Osteocyte (in vitro differentiated cells): ENCODE data around the gene SLC18A3. TPM values are rescaled to one million over a fixed set of nuclear protein-coding genes. Genes with fewer than 3 reads are reported as not detected.
A peak's percentile ranks its signal among the peaks of the same experiment; 100 is the strongest.

Experiments
- DNase-seq: peaks from one replicate; pipeline ENCODE4 v3.0.0; 2021; ENCODE audit warnings: mixed read lengths; ENCODE audit not compliant: unreplicated experiment; ENCODE audit errors: extremely low spot score
- H3K27ac Mint-ChIP-seq: one replicate; pipeline ENCODE4 v1.8.0; 2021; ENCODE audit warnings: mild to moderate bottlenecking, mixed read lengths; ENCODE audit not compliant: unreplicated experiment
- H3K27me3 Mint-ChIP-seq: one replicate; pipeline ENCODE4 v1.8.0; 2021; ENCODE audit warnings: mixed read lengths; ENCODE audit not compliant: unreplicated experiment
- H3K36me3 Mint-ChIP-seq: one replicate; pipeline ENCODE4 v1.8.0; 2021; ENCODE audit warnings: mixed read lengths; ENCODE audit not compliant: unreplicated experiment
- H3K4me1 Mint-ChIP-seq: one replicate; pipeline ENCODE4 v1.8.0; 2021; ENCODE audit warnings: mixed read lengths; ENCODE audit not compliant: unreplicated experiment
- H3K4me3 Mint-ChIP-seq: one replicate; pipeline ENCODE4 v1.8.0; 2021; ENCODE audit warnings: mild to moderate bottlenecking, moderate library complexity, mixed read lengths; ENCODE audit not compliant: unreplicated experiment
- H3K9me3 Mint-ChIP-seq: one replicate; pipeline ENCODE4 v1.8.0; 2021; ENCODE audit warnings: mixed read lengths; ENCODE audit not compliant: unreplicated experiment
- CTCF ChIP-seq: fragments of 200-600 bp; sonication (generic); IDR thresholded peaks from 2 replicates; pipeline ENCODE4 v1.5.0; 2021; ENCODE audit warnings: antibody characterized with exemption, mild to moderate bottlenecking, moderate library complexity
- total RNA-seq: library from RNA; stranded (reverse); gene quantifications from 2 replicates; pipeline ENCODE4 v1.2.1, GENCODE V29; 2021

SLC18A3 gene
- total RNA-seq, 1 donor from 2014 or later: 0.32 TPM

- Mint-ChIP-seq H3K27me3 (no peaks in the 10 kb centered on the region), H3K4me3 (no peak overlapping the region), H3K9me3 (no peaks in the 10 kb centered on the region), H3K4me1 (peaks cover 11% of the 10 kb centered on the region), H3K27ac (no peak overlapping the region), H3K36me3 (no peaks in the 10 kb centered on the region)
- DNase-seq: peak; percentile 69
- no peak for TF ChIP-seq CTCF
Measured at GRCh38 chr10:49595003-49595712, 15.0 kb upstream of the SLC18A3 start.

DNA sequence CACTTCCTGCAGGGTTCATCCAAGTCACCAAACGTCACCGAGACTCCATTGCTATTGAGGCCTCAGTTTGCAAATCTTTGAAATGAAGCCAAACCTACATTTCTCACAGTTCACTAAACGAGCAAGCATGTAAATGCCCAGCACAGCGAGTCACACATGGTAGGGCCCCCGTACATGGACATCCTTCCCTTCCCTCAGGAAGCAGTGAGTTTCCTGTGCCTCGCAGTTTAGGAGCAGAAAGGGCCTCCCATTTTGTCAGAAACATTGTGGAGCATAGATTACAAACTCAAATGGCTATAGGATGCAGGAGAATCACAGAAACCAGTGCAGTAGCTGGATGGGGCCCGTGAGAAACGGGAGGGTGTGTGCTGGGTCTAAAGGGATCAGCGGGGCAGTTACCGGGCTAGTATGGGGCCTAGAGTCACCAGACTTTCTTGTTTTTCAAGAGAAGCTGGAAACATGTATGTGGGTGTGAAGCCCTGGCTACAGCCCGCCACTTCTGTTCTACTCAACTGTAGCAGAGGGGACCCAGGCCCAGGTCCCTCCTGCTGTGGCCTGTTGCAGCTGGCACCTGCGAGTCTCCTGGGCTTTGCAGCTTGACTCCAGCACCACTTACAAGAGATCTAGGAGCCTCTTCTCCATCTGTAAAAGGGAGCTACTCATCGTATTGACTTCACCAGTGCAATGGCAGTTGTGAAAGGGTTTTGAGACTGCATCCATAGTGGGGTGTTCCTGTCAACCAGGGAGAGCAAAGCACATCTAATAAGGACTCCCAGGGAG is 14.2 kb upstream of the SLC18A3 start:
- peak; percentile 69 for DNase-seq

DNA sequence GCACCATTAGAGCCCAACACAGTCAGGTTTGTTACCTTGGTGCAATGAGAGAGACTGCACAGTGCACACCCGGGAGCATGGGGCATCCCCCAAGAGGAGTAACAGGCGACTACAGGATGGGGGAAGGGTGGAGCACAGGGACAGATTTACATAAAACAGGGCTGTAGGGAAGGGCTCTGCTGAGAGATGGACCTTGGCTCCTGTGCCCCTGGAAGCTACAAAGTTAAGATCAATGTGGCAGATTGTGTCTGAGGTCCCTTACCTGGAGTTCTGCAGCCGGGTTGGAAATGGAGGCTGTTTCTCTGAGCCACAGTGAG is 13.7 kb upstream of the SLC18A3 start:
- no peak overlapping the region for H3K4me3 Mint-ChIP-seq
- no peaks in the 10 kb centered on the region for H3K27me3 Mint-ChIP-seq
- no peak overlapping the region for H3K27ac Mint-ChIP-seq
- H3K9me3 Mint-ChIP-seq: no peaks in the 10 kb centered on the region
- no peaks in the 10 kb centered on the region for H3K36me3 Mint-ChIP-seq
- H3K4me1 Mint-ChIP-seq: peaks cover 15% of the 10 kb centered on the region
- TF ChIP-seq CTCF: no peak
- DNase-seq: peak; percentile 73

More for the DNA sequence above, 14.2 kb upstream of the SLC18A3 start:
- peaks cover 13% of the 10 kb centered on the region for H3K4me1 Mint-ChIP-seq
- no peak overlapping the region for H3K4me3 Mint-ChIP-seq
- H3K27ac Mint-ChIP-seq: no peak overlapping the region
- no peaks in the 10 kb centered on the region for H3K9me3 Mint-ChIP-seq
- H3K27me3 Mint-ChIP-seq: no peaks in the 10 kb centered on the region
- no peaks in the 10 kb centered on the region for H3K36me3 Mint-ChIP-seq
- TF ChIP-seq CTCF: no peak

DNA sequence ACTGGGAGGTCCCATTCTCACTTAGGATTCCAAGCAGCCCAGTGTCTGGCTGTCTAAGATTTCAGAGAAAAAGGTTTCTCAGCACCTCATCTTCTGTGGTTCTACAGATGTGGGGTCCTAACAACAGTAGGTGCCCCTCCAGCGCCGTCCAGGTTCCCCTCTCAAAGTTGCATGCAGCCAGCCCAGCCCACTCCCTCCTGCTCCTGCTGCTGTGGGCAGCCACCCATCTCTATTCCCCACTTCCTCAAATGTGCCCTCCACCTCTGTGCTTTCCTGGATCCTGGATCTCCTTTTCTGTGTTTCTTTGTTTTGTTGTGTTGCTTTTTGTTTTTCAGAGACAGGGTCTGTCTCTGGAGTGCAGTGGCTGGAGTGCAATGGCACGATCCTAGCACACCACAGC is 13.3 kb upstream of the SLC18A3 start:
- H3K4me1 Mint-ChIP-seq: peaks cover 15% of the 10 kb centered on the region

More for the DNA sequence above, 13.3 kb upstream of the SLC18A3 start:
- Mint-ChIP-seq H3K27ac (no peak overlapping the region), H3K9me3 (no peaks in the 10 kb centered on the region), H3K4me3 (no peak overlapping the region), H3K27me3 (no peaks in the 10 kb centered on the region), H3K36me3 (no peaks in the 10 kb centered on the region)
- peak; percentile 74 for DNase-seq
- no peak for TF ChIP-seq CTCF
